Fibroblast of mammary gland (primary cell): ENCODE results near the gene NPBWR2.

Source experiments
- DNase-seq: peaks from one replicate; pipeline ENCODE4 v3.0.0-alpha.2; 2010; ENCODE audit warnings: low read depth
- H3K4me3 ChIP-seq: 2 replicates; pipeline ENCODE4 v1.5.1; 2011; ENCODE audit warnings: low read depth, mild to moderate bottlenecking, low read length, moderate library complexity; ENCODE audit not compliant: control insufficient read depth
- CTCF ChIP-seq: conservative IDR thresholded peaks from 2 replicates; pipeline ENCODE4 v1.5.1; 2011; ENCODE audit warnings: low read depth, low read length, inconsistent platforms; ENCODE audit not compliant: control insufficient read depth, insufficient read depth

The NPBWR2 gene

DNA sequence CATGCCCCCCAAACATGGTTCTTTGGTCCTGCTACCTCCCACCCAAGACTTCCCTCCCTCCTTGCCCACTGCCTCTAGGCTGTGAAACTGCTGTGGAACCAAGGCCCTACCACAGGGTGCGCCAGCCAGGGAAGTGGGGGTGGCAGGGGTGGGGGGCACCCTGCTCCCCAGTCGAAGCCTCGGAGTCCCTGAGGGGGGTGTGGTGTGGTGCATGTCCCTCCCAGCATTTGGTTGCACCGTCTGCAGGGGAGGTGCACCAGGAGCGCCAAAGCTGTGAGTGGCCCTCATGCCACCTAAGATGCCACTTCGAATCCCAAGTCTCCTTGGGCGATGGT lies 29.9 kb downstream of the NPBWR2 start:
- H3K4me3 ChIP-seq = no peak overlapping the region
- DNase-seq = no peak
- no peak for TF ChIP-seq CTCF

- H3K4me3 ChIP-seq = no peak overlapping the region
- DNase-seq = no peak
- no peak for TF ChIP-seq CTCF
These were observed 30.3 kb downstream of the NPBWR2 start for GRCh38 chr20:64077094-64077493.

- H3K4me3 ChIP-seq = no peak overlapping the region
These were observed 31.0 kb downstream of the NPBWR2 start for GRCh38 chr20:64076061-64076997.

GRCh38 chr20:64075556-64075955 lies 31.8 kb downstream of the NPBWR2 start:
- no peak for TF ChIP-seq CTCF
- DNase-seq = no peak
- H3K4me3 ChIP-seq = no peak overlapping the region

More at GRCh38 chr20:64076061-64076997, 31.0 kb downstream of the NPBWR2 start:
- no peak for DNase-seq
- TF ChIP-seq CTCF = no peak

- DNase-seq = no peak
- no peak overlapping the region for H3K4me3 ChIP-seq
- no peak for TF ChIP-seq CTCF
These were observed 32.4 kb downstream of the NPBWR2 start for GRCh38 chr20:64074963-64075362.

- no peak for TF ChIP-seq CTCF
These were observed 33.1 kb downstream of the NPBWR2 start for GRCh38 chr20:64074184-64074789.

More at GRCh38 chr20:64074184-64074789, 33.1 kb downstream of the NPBWR2 start:
- H3K4me3 ChIP-seq = no peak overlapping the region
- DNase-seq = no peak
